ENCODE results near the gene FYN. TPM values are rescaled to one million over a fixed set of nuclear protein-coding genes. Genes with fewer than 3 reads are reported as not detected.

FYN gene
- total RNA-seq, 1 donor from 2014 or later, result 5.2 TPM

- no peak for ATAC-seq
Observed at GRCh38 chr6:111769365-111770152, 103.7 kb downstream of the FYN start.

DNA sequence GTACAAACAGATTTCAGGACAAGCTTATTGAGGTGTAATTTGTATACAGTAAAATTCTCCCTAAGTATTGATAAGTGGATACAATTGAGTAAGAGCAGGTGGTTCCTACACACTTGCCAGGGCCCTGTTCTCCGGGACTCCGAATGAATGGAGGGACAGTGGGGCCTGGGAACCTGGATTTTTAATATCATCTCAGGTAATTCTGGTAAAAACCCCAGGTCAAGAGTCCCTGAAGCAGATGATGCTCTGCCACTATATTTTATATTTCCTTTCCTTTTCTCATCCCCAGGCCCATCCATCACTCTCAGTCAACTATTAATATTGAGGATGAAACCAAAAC lies 104.9 kb downstream of the FYN start:
- ATAC-seq, result no peak

GRCh38 chr6:111767752-111768430 lies 105.4 kb downstream of the FYN start:
- no peak for ATAC-seq

DNA sequence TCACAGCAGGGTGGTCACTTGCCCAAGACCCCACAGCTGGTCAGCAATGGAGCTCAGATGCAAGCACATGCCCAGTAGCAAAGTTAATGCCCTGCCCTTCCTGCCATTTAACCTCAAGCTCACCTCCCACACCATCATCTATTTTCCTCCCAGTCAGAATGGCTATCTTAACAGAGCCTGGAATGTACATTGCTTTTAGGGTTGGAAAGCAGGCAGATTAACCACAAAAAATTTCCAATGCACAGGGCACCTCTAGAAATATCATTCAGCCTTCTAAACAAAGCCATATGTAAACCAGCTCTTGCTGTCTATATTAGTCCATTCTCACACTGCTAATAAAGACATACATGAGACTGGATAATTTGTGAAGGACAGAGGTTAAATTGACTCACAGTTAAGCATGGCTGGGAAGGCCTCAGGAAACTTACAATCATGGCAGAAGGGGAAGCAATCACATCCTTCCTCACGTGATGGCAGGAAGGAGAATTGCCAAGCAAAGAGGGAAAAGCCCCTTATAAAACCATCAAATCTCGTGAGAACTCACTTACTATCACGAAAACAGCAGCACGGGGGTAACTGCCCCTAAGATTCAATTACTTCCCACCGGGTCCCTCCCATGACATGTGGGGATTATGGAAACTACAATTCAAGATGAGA lies 106.9 kb downstream of the FYN start:
- ATAC-seq, result no peak

GRCh38 chr6:111765763-111766162 lies 107.5 kb downstream of the FYN start:
- no peak for ATAC-seq

DNA sequence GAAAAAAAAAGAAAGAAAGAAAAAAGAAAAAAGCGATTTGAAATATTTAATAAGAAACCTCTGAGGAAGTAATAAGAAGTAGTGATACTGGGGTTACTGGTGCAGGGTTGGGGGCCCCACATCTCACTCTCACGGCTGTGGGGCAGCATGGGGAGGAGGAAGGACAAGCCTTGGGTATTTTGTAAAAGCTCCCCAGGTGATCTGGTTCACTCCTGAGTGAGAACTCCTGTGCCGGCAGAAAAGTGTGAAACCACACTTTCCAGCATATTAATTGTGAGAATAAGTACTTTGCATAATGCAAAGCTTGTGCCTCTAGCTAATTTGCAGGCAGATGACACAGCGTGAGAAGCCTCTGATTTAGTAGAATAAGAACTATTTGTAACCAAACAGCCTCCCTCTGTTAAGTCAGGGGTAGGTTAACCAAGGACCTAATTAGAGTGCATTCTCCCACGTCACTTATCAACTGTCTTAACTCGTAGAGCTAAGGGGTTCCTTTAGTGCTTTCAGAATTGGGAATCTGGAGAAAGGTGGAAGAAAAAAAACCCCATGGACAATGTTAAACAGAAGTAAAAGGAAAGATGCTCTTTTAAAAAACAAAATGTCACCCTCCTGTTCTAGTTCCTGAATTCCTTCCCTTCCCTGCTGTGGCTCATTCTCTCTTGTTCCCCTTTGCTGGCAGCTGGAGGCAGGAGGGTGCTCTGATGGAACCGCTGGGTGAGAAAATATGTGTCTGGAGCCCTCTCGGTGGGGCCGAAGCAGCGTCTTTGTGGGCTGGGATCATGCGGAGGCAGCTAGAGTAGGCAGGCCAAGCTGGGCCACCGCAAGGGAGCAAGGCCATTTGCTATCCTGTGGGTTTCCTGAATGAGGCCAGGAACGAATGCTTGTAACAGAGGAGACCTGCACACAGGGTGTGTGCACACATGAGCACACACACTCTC lies 108.7 kb downstream of the FYN start:
- ATAC-seq, result peak; percentile 43

GRCh38 chr6:111763381-111763780 lies 109.9 kb downstream of the FYN start:
- ATAC-seq, result no peak

DNA sequence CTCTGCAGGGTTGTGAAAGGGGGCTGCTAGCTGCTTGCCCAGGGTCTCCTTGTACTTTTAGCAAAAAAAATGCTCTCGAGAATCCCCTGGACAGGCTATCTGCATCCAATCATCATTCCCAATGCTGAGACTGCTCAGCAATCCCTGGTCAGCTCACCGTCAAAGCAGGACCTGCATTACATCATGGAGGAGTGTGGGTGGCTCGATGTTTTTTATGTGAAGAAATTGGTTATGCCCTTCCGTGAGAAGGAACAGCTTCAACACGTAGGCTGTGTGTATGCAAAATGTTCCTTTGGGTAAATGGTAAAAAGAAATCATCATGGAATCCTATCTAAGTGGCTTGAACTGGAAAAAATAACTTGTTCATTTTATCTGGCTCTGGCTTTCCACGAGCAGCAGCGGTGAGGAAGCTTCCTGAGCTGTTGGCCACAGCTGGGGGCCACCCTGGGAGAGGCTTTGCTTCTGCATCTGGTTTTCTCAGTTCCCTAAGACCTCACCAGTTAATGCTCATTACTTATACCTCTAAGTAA lies 111.4 kb downstream of the FYN start:
- no peak for ATAC-seq

GRCh38 chr6:111761212-111761611 lies 112.0 kb downstream of the FYN start:
- ATAC-seq, result no peak

DNA sequence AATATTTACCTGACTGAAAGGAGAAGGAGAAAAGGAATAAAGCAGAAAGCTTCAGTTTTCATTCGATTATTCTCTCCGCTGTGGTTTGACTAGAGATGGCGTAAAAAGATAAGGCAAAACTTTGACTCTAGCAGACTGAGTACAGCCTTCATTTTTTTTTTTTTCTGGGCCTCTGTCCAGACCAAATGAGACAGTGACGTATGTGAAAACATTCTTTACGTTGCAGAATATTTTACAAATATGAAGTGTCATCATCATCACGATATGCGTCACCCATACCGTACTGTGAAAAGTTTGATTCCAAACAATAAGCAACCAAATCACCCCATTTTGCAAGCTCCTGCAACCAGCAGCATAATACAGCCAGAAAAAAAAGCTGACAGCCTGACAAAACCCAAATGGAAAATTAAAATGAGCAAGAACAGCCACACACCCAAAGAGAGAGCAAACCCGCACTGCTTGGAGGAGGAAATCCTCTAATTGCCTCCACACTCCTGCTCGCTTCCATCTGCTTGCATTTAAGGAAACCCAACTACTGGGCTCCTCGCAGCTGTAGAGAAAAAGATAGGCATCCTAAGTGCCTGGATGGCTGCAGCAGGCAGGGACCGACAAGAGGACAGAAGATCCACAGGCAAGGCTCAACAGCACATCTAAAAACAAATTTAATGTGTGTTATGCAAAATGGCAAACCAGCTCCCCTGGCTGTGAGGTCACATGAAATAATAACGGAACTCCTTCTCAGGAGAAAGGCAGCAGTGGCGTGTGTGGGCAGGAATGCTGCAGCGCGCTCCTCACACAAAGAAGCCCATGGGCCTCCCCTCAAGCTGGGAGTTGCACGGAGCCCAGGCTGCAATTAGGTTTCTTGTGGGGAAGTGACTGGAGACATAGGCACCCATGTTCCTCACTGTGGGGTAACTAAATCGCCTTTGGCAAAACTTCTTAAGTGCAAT lies 113.1 kb downstream of the FYN start:
- no peak for ATAC-seq

DNA sequence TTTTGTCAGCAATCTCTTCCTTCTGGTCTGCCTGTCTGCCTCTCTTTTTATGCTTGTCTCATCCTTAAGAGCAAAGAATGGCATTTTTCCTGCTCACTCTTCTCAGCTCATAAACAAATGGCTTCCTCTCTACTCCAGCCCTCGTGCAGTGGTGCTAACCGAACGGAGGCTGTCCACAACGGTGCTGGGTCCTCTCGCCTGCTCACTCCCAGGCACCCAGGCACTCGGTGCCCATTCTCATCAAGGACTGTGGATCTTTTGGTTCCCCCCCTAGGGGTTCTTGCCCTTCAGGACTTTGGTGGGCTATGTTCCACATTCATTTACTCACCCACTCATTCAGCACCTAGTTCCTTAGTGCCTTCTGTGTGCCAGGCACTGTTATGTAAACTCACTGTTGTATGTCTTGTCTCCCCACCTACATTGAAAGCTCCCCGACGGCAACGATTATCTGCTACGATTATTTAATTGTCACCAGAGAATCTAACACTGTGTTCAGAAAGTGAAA lies 113.9 kb downstream of the FYN start:
- ATAC-seq, result no peak

DNA sequence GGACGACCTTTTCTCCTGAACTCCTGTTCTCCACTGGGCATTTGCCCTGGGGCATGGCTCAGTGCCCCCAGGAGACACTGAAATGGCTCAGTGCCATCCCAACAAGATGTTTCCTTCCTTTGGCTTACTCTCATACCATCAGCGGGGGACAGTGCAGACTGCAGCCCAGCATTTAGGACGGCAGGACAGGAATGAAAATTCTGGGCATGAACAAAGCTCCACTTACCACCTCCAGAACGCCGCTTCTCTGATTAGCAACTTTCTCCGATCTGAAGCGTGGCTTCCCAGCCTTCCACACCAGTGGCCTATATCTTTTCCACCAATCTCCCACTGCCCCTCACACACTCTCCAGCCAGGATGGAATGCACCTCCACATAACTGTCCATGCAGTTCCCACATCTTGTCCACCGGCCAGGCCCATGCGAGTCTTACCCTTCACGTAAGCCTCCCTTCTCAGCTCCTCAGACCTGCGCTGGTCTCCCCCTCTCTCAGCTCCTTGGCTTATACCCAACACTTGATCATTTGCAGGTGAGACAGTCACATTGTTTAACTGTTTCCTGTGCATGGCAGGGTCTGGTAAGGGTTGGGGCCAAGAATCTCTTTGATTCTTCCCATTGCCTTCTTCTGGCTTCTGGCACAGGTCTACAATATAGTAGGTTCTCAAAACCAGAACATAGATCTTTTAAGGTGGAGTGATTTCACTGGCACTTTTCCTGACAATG lies 114.5 kb downstream of the FYN start:
- no peak for ATAC-seq

DNA sequence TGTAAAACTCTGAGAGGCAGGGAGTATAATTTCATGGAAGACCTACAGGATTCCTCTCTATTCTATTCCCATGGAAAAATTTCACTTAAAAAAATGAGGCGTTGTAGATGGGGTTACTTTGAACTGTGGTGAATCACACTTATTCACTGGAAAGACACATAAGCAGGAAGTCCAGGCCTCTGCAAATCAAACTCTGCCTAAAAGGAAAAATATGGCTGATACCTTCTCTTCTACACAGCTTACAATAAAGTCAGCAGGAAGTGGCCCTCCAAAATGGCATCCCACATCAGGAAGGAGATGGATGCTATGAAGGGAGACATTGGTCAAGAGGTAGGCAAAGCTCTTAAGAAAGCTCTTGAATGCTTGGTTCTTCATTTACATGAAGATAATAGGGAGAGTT lies 115.9 kb downstream of the FYN start:
- no peak for ATAC-seq

DNA sequence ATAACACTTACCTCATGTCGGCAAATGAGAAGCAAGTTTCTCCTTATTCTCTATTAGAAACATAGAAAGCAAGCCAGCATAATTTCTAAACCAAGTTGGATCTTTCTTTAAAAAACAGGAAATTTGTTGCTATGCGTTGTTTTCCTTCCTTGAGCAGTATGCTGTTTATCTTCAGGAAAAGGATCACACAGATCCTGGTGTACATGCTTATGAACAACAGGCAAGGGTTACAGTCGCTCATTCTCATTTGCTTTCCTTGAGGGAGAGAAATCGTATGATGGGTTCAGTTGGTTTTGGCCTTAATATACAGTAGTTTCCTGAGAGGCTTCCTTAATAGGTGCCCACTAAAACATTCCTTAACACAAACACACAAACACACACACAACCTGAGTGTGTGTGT lies 118.8 kb downstream of the FYN start:
- ATAC-seq, result no peak

DNA sequence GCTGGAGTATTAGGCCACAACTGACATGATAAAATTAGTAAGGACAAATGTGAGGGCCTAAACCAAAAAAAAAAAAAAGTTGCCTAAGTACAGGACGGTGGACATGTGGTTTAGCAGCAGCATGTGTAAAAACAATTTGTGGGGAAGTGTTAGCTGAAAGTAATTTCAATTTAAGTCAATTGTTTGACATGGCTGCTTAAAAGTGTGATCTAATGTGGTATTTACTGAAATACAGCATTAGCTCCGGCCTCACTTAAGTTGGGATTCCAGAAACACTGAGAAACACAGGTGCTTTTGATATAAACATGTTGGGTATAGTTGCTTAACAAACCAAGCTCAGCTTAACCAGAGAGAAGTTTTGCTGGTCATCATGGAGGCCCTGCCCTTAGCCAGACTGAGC lies 119.7 kb downstream of the FYN start:
- ATAC-seq, result no peak

GRCh38 chr6:111752476-111752875 lies 120.8 kb downstream of the FYN start:
- ATAC-seq, result no peak

GRCh38 chr6:111750753-111751673 lies 122.2 kb downstream of the FYN start:
- peak; percentile 52 for ATAC-seq

DNA sequence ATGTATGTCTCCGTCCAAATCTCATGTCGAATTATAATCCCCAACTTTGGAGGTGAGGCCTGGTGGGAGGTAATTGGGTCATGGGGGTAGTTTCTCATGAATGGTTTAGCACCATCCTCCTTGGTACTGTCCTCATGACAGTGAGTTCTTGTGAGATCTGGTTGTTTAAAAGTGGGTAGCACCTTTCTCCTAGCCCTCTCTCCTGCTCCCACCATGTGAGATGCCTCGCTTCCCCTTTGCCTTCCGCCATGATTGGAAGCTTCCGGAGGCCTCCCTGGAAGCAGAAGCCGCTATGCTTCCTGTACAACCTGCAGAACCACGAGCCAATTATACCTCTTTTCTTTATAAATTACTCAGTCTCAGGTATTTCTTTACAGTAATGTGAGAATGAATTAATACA lies 123.1 kb downstream of the FYN start:
- no peak for ATAC-seq

GRCh38 chr6:111748231-111748647 lies 125.0 kb downstream of the FYN start:
- peak; percentile 60 for ATAC-seq
